HG03108 (cell line): ENCODE results near the gene ENTPD1.

Experiments used
- ATAC-seq: cut with Tn5 transposase; IDR thresholded peaks from one replicate; pipeline ENCODE4 v1.9.1; 2021; ENCODE audit warnings: moderate library complexity; ENCODE audit not compliant: unreplicated experiment

ENTPD1 gene

GRCh38 chr10:95821720-95822119 lies 65.8 kb downstream of the ENTPD1 start:
- ATAC-seq = no peak

- ATAC-seq = no peak
Observed at GRCh38 chr10:95830044-95830443, 74.1 kb downstream of the ENTPD1 start.

- ATAC-seq = no peak
Observed at GRCh38 chr10:95831076-95831475, 75.1 kb downstream of the ENTPD1 start.

- no peak for ATAC-seq
Observed at GRCh38 chr10:95831515-95831914, 75.6 kb downstream of the ENTPD1 start.

- peak; percentile 78 for ATAC-seq
Observed at GRCh38 chr10:95832216-95833041, 76.5 kb downstream of the ENTPD1 start.

GRCh38 chr10:95833042-95833610 lies 77.2 kb downstream of the ENTPD1 start:
- ATAC-seq = no peak

GRCh38 chr10:95834406-95834805 lies 78.4 kb downstream of the ENTPD1 start:
- no peak for ATAC-seq

GRCh38 chr10:95835149-95835860 lies 79.3 kb downstream of the ENTPD1 start:
- ATAC-seq = no peak

GRCh38 chr10:95835911-95836310 lies 79.9 kb downstream of the ENTPD1 start:
- no peak for ATAC-seq

- no peak for ATAC-seq
Observed at GRCh38 chr10:95836610-95837355, 80.8 kb downstream of the ENTPD1 start.

GRCh38 chr10:95837356-95837776 lies 81.4 kb downstream of the ENTPD1 start:
- no peak for ATAC-seq

GRCh38 chr10:95837783-95838182 lies 81.8 kb downstream of the ENTPD1 start:
- ATAC-seq = no peak

- ATAC-seq = no peak
Observed at GRCh38 chr10:95840121-95840520, 84.2 kb downstream of the ENTPD1 start.

GRCh38 chr10:95840681-95841080 lies 84.7 kb downstream of the ENTPD1 start:
- no peak for ATAC-seq

- no peak for ATAC-seq
Observed at GRCh38 chr10:95841661-95842498, 85.9 kb downstream of the ENTPD1 start.

- ATAC-seq = no peak
Observed at GRCh38 chr10:95845411-95845810, 89.4 kb downstream of the ENTPD1 start.

- no peak for ATAC-seq
Observed at GRCh38 chr10:95847007-95847406, 91.0 kb downstream of the ENTPD1 start.

- ATAC-seq = no peak
Observed at GRCh38 chr10:95848841-95849240, 92.9 kb downstream of the ENTPD1 start.

GRCh38 chr10:95850791-95851190 lies 94.8 kb downstream of the ENTPD1 start:
- no peak for ATAC-seq
